Hepatocyte (in vitro differentiated cells): ENCODE results near the gene CAMK2G.

ENCODE experiments used
- CTCF ChIP-seq: fragments of 200-600 bp; sonication (generic); IDR thresholded peaks from 2 replicates; pipeline ENCODE4 v1.5.1; 2016; ENCODE audit warnings: antibody characterized with exemption, mild to moderate bottlenecking; ENCODE audit not compliant: poor library complexity
- EZH2phosphoT487 ChIP-seq: fragments of 200-600 bp; sonication (generic); IDR thresholded peaks from one replicate; pipeline ENCODE4 v1.6.1; 2018; ENCODE audit warnings: antibody characterized with exemption, mild to moderate bottlenecking, low read depth, moderate library complexity; ENCODE audit not compliant: unreplicated experiment, severe bottlenecking

GRCh38 chr10:73922007-73922863 lies 47.9 kb upstream of the CAMK2G start:
- TF ChIP-seq CTCF (no peak), EZH2phosphoT487 (no peak)
